ENCODE measurements around the gene TOX3.

- TF ChIP-seq POLR2A (IDR thresholded peaks at IDR 0.05): no peak
- TF ChIP-seq EP300 (IDR thresholded peaks at IDR 0.05; ENCODE audit: low read depth): no peak
- no peak for TF ChIP-seq CTCF (IDR thresholded peaks at IDR 0.05)
- TF ChIP-seq POLR2AphosphoS5 (IDR thresholded peaks at IDR 0.05): no peak
These were observed 77.2 kb downstream of the TOX3 start for GRCh38 chr16:52469775-52470174.
